Neural cell (in vitro differentiated cells): Measurements from ENCODE around the gene DNAJB1.

ENCODE experiments used
- EZH2 ChIP-seq: fragments of 200-600, 300-800 bp; shearing (Covaris generic), sonication (generic); IDR thresholded peaks from 2 replicates; pipeline ENCODE4 v1.6.1; 2014; ENCODE audit warnings: antibody characterized with exemption, low read length, borderline replicate concordance, mild to moderate bottlenecking; ENCODE audit not compliant: insufficient read depth, poor library complexity, severe bottlenecking
- POLR2AphosphoS5 ChIP-seq: IDR thresholded peaks from 2 replicates; pipeline ENCODE4 v1.6.1; 2012
- TF ChIP-seq, protein P1 (sequence below): fragments of 450-650 bp; IDR thresholded peaks from 2 replicates; pipeline ENCODE4 v1.5.1; 2014; ENCODE audit warnings: antibody characterized with exemption, mild to moderate bottlenecking, moderate library complexity; ENCODE audit not compliant: poor library complexity, severe bottlenecking
- TF ChIP-seq, protein P2 (sequence below): IDR thresholded peaks from 2 replicates; pipeline ENCODE4 v1.6.1; 2012; ENCODE audit warnings: borderline replicate concordance

GRCh38 chr19:14476327-14476672 is 41.9 kb downstream of the DNAJB1 start:
- TF ChIP-seq, protein P1, sequence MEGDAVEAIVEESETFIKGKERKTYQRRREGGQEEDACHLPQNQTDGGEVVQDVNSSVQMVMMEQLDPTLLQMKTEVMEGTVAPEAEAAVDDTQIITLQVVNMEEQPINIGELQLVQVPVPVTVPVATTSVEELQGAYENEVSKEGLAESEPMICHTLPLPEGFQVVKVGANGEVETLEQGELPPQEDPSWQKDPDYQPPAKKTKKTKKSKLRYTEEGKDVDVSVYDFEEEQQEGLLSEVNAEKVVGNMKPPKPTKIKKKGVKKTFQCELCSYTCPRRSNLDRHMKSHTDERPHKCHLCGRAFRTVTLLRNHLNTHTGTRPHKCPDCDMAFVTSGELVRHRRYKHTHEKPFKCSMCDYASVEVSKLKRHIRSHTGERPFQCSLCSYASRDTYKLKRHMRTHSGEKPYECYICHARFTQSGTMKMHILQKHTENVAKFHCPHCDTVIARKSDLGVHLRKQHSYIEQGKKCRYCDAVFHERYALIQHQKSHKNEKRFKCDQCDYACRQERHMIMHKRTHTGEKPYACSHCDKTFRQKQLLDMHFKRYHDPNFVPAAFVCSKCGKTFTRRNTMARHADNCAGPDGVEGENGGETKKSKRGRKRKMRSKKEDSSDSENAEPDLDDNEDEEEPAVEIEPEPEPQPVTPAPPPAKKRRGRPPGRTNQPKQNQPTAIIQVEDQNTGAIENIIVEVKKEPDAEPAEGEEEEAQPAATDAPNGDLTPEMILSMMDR = no peak
- TF ChIP-seq EZH2 (no peak), POLR2AphosphoS5 (no peak)
- TF ChIP-seq, protein P2, sequence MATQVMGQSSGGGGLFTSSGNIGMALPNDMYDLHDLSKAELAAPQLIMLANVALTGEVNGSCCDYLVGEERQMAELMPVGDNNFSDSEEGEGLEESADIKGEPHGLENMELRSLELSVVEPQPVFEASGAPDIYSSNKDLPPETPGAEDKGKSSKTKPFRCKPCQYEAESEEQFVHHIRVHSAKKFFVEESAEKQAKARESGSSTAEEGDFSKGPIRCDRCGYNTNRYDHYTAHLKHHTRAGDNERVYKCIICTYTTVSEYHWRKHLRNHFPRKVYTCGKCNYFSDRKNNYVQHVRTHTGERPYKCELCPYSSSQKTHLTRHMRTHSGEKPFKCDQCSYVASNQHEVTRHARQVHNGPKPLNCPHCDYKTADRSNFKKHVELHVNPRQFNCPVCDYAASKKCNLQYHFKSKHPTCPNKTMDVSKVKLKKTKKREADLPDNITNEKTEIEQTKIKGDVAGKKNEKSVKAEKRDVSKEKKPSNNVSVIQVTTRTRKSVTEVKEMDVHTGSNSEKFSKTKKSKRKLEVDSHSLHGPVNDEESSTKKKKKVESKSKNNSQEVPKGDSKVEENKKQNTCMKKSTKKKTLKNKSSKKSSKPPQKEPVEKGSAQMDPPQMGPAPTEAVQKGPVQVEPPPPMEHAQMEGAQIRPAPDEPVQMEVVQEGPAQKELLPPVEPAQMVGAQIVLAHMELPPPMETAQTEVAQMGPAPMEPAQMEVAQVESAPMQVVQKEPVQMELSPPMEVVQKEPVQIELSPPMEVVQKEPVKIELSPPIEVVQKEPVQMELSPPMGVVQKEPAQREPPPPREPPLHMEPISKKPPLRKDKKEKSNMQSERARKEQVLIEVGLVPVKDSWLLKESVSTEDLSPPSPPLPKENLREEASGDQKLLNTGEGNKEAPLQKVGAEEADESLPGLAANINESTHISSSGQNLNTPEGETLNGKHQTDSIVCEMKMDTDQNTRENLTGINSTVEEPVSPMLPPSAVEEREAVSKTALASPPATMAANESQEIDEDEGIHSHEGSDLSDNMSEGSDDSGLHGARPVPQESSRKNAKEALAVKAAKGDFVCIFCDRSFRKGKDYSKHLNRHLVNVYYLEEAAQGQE = no peak
